Measurements from ENCODE around the gene LYPLAL1.

GRCh38 chr1:219257751-219258150, 84.1 kb downstream of the LYPLAL1 start:
- no peak for TF ChIP-seq MAFK (IDR thresholded peaks at IDR 0.05; ENCODE audit: low read depth, low read length)
- no peak for TF ChIP-seq EZH2 (IDR thresholded peaks at IDR 0.05; ENCODE audit: low read depth, low read length, severe bottlenecking)
- TF ChIP-seq POLR2A (IDR thresholded peaks at IDR 0.05; ENCODE audit: control extremely low read depth in 1 of 2, low read depth in 2 of 2, low read length in 2 of 2), result no peak
- TF ChIP-seq, protein P1, sequence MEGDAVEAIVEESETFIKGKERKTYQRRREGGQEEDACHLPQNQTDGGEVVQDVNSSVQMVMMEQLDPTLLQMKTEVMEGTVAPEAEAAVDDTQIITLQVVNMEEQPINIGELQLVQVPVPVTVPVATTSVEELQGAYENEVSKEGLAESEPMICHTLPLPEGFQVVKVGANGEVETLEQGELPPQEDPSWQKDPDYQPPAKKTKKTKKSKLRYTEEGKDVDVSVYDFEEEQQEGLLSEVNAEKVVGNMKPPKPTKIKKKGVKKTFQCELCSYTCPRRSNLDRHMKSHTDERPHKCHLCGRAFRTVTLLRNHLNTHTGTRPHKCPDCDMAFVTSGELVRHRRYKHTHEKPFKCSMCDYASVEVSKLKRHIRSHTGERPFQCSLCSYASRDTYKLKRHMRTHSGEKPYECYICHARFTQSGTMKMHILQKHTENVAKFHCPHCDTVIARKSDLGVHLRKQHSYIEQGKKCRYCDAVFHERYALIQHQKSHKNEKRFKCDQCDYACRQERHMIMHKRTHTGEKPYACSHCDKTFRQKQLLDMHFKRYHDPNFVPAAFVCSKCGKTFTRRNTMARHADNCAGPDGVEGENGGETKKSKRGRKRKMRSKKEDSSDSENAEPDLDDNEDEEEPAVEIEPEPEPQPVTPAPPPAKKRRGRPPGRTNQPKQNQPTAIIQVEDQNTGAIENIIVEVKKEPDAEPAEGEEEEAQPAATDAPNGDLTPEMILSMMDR (IDR thresholded peaks at IDR 0.05; ENCODE audit: control extremely low read depth in 1 of 3, insufficient read depth in 1 of 3, low read depth in 1 of 3, low read length in 3 of 3), result no peak
- no peak for TF ChIP-seq JUN (IDR thresholded peaks at IDR 0.05; ENCODE audit: low read depth, low read length)
- TF ChIP-seq KDM5A (IDR thresholded peaks at IDR 0.05; ENCODE audit: low read length), result no peak
- TF ChIP-seq, protein P2, sequence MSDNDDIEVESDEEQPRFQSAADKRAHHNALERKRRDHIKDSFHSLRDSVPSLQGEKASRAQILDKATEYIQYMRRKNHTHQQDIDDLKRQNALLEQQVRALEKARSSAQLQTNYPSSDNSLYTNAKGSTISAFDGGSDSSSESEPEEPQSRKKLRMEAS (IDR thresholded peaks at IDR 0.05), result no peak
- no peak for TF ChIP-seq GTF2F1 (IDR thresholded peaks at IDR 0.05; ENCODE audit: borderline replicate concordance, low read depth, low read length)

Measured in H1 (cell line).